Measurements from ENCODE around the gene DEPP1. TPM values are rescaled to one million over a fixed set of nuclear protein-coding genes. Genes with fewer than 3 reads are reported as not detected.
A peak's percentile ranks its signal among the peaks of the same experiment; 100 is the strongest.

Gene DEPP1
- total RNA-seq, 1 experiment from 2014 or later, result 1.6 TPM

- CTCF ChIA-PET, result interaction anchor here (1.0 to 7.3 kb wide), 7 partner anchors 10 to 81 kb away, joined by 3 to 74 read pairs (median 3); partner anchors contain the start of gene DEPP1
- POLR2A ChIA-PET, result no interaction called here
Measured at GRCh38 chr10:44959247-44960087, 19.1 kb downstream of the DEPP1 start, which contains the start of gene RASSF4. RASSF4 (plus strand) TSS chr10:44959802; CDS start chr10:44970203, 10,401 bp downstream.

More at GRCh38 chr10:44959247-44960087, 19.1 kb downstream of the DEPP1 start, which contains the start of gene RASSF4:
- Mint-ChIP-seq H3K27ac (no peak within 1 kb of the TSS; the same call in 1 of the 2 replicates), H3K27me3 (ENCODE audit: low read depth) (peaks cover 10% of the 10 kb centered on the region), H3K36me3 (peaks cover 9% of the 10 kb centered on the region), H3K4me3 (peak within 1 kb of the TSS; percentile 81), H3K9me3 (peaks cover 5% of the 10 kb centered on the region; the same call in 1 of the 2 replicates), H3K4me1 (peaks cover 56% of the 10 kb centered on the region)
- DNase-seq (ENCODE audit: low spot score) (peak; percentile 94), ATAC-seq (peak; percentile 97)
- TF ChIP-seq KAT7 (CRISPR knock-in tag; IDR thresholded peaks at IDR 0.05; ENCODE audit: borderline replicate concordance) (no peak), ZBTB21 (CRISPR knock-in tag; IDR thresholded peaks at IDR 0.05; ENCODE audit: borderline replicate concordance) (0 out of 2 replicates have a peak, but pooled peaks have one; percentile 22), E2F5 (CRISPR knock-in tag; IDR thresholded peaks at IDR 0.05) (0 out of 2 replicates have a peak, but pooled peaks have one; percentile 9), CREM (CRISPR knock-in tag; IDR thresholded peaks at IDR 0.05) (no peak), USF2 (CRISPR knock-in tag; IDR thresholded peaks at IDR 0.05) (peak; percentile 8; the same call in 1 of the 2 replicates), MLX (CRISPR knock-in tag; IDR thresholded peaks at IDR 0.05) (no peak), MAX (CRISPR knock-in tag; IDR thresholded peaks at IDR 0.05) (peak; percentile 64), GABPB1 (CRISPR knock-in tag; IDR thresholded peaks at IDR 0.05) (peak; percentile 66), TP53 (CRISPR knock-in tag; IDR thresholded peaks at IDR 0.05) (peak; percentile 86; the same call in 1 of the 2 replicates), E2F1 (CRISPR knock-in tag; IDR thresholded peaks at IDR 0.05) (0 out of 2 replicates have a peak, but pooled peaks have one; percentile 5), ZNF232 (CRISPR knock-in tag; IDR thresholded peaks at IDR 0.05) (peak; percentile 79; the same call in 1 of the 2 replicates), USF1 (CRISPR knock-in tag; IDR thresholded peaks at IDR 0.05) (peak; percentile 24; the same call in 1 of the 2 replicates), FOXK1 (CRISPR knock-in tag; IDR thresholded peaks at IDR 0.05) (0 out of 2 replicates have a peak, but pooled peaks have one; percentile 28), FOXP4 (CRISPR knock-in tag; IDR thresholded peaks at IDR 0.05) (no peak), SP1 (CRISPR knock-in tag; conservative IDR thresholded peaks at IDR 0.05) (peak; percentile 78), ESRRA (CRISPR knock-in tag; IDR thresholded peaks at IDR 0.05; ENCODE audit: borderline replicate concordance) (no peak), MYBL2 (CRISPR knock-in tag; IDR thresholded peaks at IDR 0.05) (peak; percentile 18; the same call in 1 of the 2 replicates), ZNF671 (CRISPR knock-in tag; IDR thresholded peaks at IDR 0.05) (no peak), TEAD1 (CRISPR knock-in tag; IDR thresholded peaks at IDR 0.05) (no peak)
